WTC11 (cell line): Measurements from ENCODE around the gene NOSTRIN. TPM values are rescaled to one million over a fixed set of nuclear protein-coding genes. Genes with fewer than 3 reads are reported as not detected.

Source experiments
- ATAC-seq: fragments of 200-7000 bp; cut with Tn5 transposase; 2 replicates; pipeline ENCODE4 v1.10.0; 2021; ENCODE audit warnings: mild to moderate bottlenecking, moderate library complexity
- CTCF ChIA-PET: fragments of 300-600 bp; sonication (Branson Sonifier 250); formaldehyde crosslinking; loops from one replicate; lab custom pipeline; 2021; ENCODE audit warnings: antibody characterized with exemption; lab: Charles Lee
- POLR2A ChIA-PET: fragments of 350-600 bp; sonication (Branson Sonifier 250); formaldehyde crosslinking; loops from one replicate; lab custom pipeline; 2021; ENCODE audit warnings: antibody characterized with exemption; lab: Charles Lee
- DNase-seq: peaks from one replicate; pipeline ENCODE4 v3.0.0; 2021; ENCODE audit warnings: low spot score
- H3K27ac Mint-ChIP-seq: 2 replicates; pipeline ENCODE4 v1.8.0; 2021; ENCODE audit warnings: mixed read lengths
- H3K27me3 Mint-ChIP-seq: 2 replicates; pipeline ENCODE4 v1.8.0; 2021; ENCODE audit warnings: low read depth, mild to moderate bottlenecking, moderate library complexity, mixed read lengths
- H3K36me3 Mint-ChIP-seq: 2 replicates; pipeline ENCODE4 v1.8.0; 2021; ENCODE audit warnings: mixed read lengths
- H3K4me1 Mint-ChIP-seq: 2 replicates; pipeline ENCODE4 v1.8.0; 2022; ENCODE audit warnings: mixed read lengths
- H3K4me3 Mint-ChIP-seq: 2 replicates; pipeline ENCODE4 v1.8.0; 2021; ENCODE audit warnings: mild to moderate bottlenecking, moderate library complexity, mixed read lengths
- H3K9me3 Mint-ChIP-seq: 2 replicates; pipeline ENCODE4 v1.8.0; 2021; ENCODE audit warnings: mixed read lengths
- ATF3 ChIP-seq: sonication (generic); formaldehyde crosslinking; conservative IDR thresholded peaks from 2 replicates; pipeline ENCODE4 v1.8.1; 2022; ENCODE audit warnings: mild to moderate bottlenecking, missing genetic modification reagents
- CTCF ChIP-seq: fragments of 200-600 bp; IDR thresholded peaks from 2 replicates; pipeline ENCODE4 v1.8.0; 2022; ENCODE audit warnings: antibody characterized with exemption
- E2F5 ChIP-seq: sonication (generic); formaldehyde crosslinking; IDR thresholded peaks from 2 replicates; pipeline ENCODE4 v1.8.1; 2022; ENCODE audit warnings: mild to moderate bottlenecking, moderate library complexity, missing genetic modification reagents
- ELF4 ChIP-seq: sonication (generic); formaldehyde crosslinking; IDR thresholded peaks from 2 replicates; pipeline ENCODE4 v1.8.1; 2022; ENCODE audit warnings: low read depth, mild to moderate bottlenecking, moderate library complexity, missing genetic modification reagents
- EMX1 ChIP-seq: fragments of 250-450 bp; sonication (Bioruptor Pico); IDR thresholded peaks from 2 replicates; pipeline ENCODE4 v1.8.0; 2021; ENCODE audit warnings: mild to moderate bottlenecking
- MAX ChIP-seq: sonication (generic); formaldehyde crosslinking; IDR thresholded peaks from 2 replicates; pipeline ENCODE4 v1.8.0; 2022; ENCODE audit warnings: mild to moderate bottlenecking, missing genetic modification reagents
- MXD4 ChIP-seq: fragments of 250-450 bp; sonication (Bioruptor Pico); IDR thresholded peaks from 2 replicates; pipeline ENCODE4 v1.8.0; 2021; ENCODE audit warnings: mild to moderate bottlenecking, moderate library complexity, borderline replicate concordance
- MYBL2 ChIP-seq: sonication (generic); formaldehyde crosslinking; IDR thresholded peaks from 2 replicates; pipeline ENCODE4 v1.8.1; 2023; ENCODE audit warnings: mild to moderate bottlenecking, moderate library complexity, missing genetic modification reagents
- PREB ChIP-seq: sonication (generic); formaldehyde crosslinking; IDR thresholded peaks from 2 replicates; pipeline ENCODE4 v1.8.1; 2022; ENCODE audit warnings: mild to moderate bottlenecking, missing genetic modification reagents, moderate library complexity, borderline replicate concordance
- ZBTB43 ChIP-seq: sonication (generic); formaldehyde crosslinking; IDR thresholded peaks from 2 replicates; pipeline ENCODE4 v1.8.1; 2023; ENCODE audit warnings: mild to moderate bottlenecking, missing genetic modification reagents
- ZNF423 ChIP-seq: fragments of 250-450 bp; sonication (Bioruptor Pico); IDR thresholded peaks from 2 replicates; pipeline ENCODE4 v2.1.2; 2022; ENCODE audit warnings: mild to moderate bottlenecking, moderate library complexity
- ZNF512 ChIP-seq: sonication (generic); formaldehyde crosslinking; IDR thresholded peaks from 2 replicates; pipeline ENCODE4 v1.8.1; 2022; ENCODE audit warnings: missing genetic modification reagents, borderline replicate concordance
- ZNF671 ChIP-seq: fragments of 250-450 bp; sonication (Bioruptor Pico); IDR thresholded peaks from 2 replicates; pipeline ENCODE4 v1.8.0; 2021; ENCODE audit warnings: mild to moderate bottlenecking
- total RNA-seq: library from RNA; stranded (reverse); gene quantifications from 3 replicates; pipeline ENCODE4 v1.2.3, GENCODE V29; 2021

The NOSTRIN gene
- total RNA-seq, 1 experiment from 2014 or later, result 0.22 TPM

- no peak for TF ChIP-seq E2F5 (CRISPR knock-in tag)
- TF ChIP-seq ZNF512, result no peak
These were observed 31.6 kb upstream of the NOSTRIN start (continued) for GRCh38 chr2:168770796-168771195.

GRCh38 chr2:168772704-168773103 is 29.7 kb upstream of the NOSTRIN start:
- TF ChIP-seq MYBL2 (CRISPR knock-in tag) (no peak), ATF3 (no peak), ZNF671 (CRISPR knock-in tag) (no peak), MXD4 (CRISPR knock-in tag) (no peak), ELF4 (CRISPR knock-in tag) (no peak)
- TF ChIP-seq, all 79 proteins: peak for 0
- peaks cover 17% of the 10 kb centered on the region for H3K9me3 Mint-ChIP-seq
- H3K27me3 Mint-ChIP-seq, result no peaks in the 10 kb centered on the region
- H3K27ac Mint-ChIP-seq, result no peak overlapping the region; the same call in 1 of the 2 replicates
- peaks cover 18% of the 10 kb centered on the region for H3K36me3 Mint-ChIP-seq
- ATAC-seq, result no peak
- POLR2A ChIA-PET, result no interaction called here
- no peak for DNase-seq
- H3K4me3 Mint-ChIP-seq, result no peak overlapping the region
- H3K4me1 Mint-ChIP-seq, result peaks cover 8% of the 10 kb centered on the region
- CTCF ChIA-PET, result interaction anchor here (1.5 to 2.6 kb wide), 4 partner anchors 23 to 426 kb away, joined by 3 to 8 read pairs (median 4); no protein-coding TSS in a partner anchor

GRCh38 chr2:168773128-168773527 is 29.3 kb upstream of the NOSTRIN start:
- Mint-ChIP-seq H3K4me1 (peaks cover 8% of the 10 kb centered on the region), H3K4me3 (no peak overlapping the region), H3K9me3 (peaks cover 17% of the 10 kb centered on the region), H3K36me3 (peaks cover 18% of the 10 kb centered on the region), H3K27ac (no peak overlapping the region), H3K27me3 (no peaks in the 10 kb centered on the region)
- POLR2A ChIA-PET, result no interaction called here
- TF ChIP-seq MAX (CRISPR knock-in tag), result no peak
- no peak for TF ChIP-seq ZBTB43 (CRISPR knock-in tag)
- TF ChIP-seq PREB (CRISPR knock-in tag), result no peak
- ATAC-seq, result no peak
- CTCF ChIA-PET, result interaction anchor here (1.4 to 2.6 kb wide), 4 partner anchors 23 to 171 kb away, joined by 3 to 8 read pairs (median 4); no protein-coding TSS in a partner anchor
- no peak for DNase-seq

GRCh38 chr2:168773719-168774521 is 28.5 kb upstream of the NOSTRIN start:
- Mint-ChIP-seq H3K9me3 (peaks cover 20% of the 10 kb centered on the region), H3K4me3 (no peak overlapping the region), H3K27ac (no peak overlapping the region), H3K4me1 (peaks cover 8% of the 10 kb centered on the region), H3K36me3 (peaks cover 18% of the 10 kb centered on the region), H3K27me3 (no peaks in the 10 kb centered on the region)
- ChIA-PET POLR2A (no interaction called here), CTCF (interaction anchor here (0.9 to 2.6 kb wide), 11 partner anchors 11 to 629 kb away, joined by 3 to 8 read pairs (median 4); no protein-coding TSS in a partner anchor)
- peak; percentile 95 for ATAC-seq
- DNase-seq, result peak; percentile 73
- peak; percentile 91 for TF ChIP-seq CTCF
- TF ChIP-seq ZNF423, result peak; percentile 54; the same call in 1 of the 2 replicates
- TF ChIP-seq ZNF512, result no peak
- no peak for TF ChIP-seq EMX1
- no peak for TF ChIP-seq ATF3
- TF ChIP-seq MAX (CRISPR knock-in tag), result 0 out of 2 replicates have a peak, but pooled peaks have one; percentile 18
